ENCODE measurements around the gene HIF3A.

GRCh38 chr19:46306501-46306900 is 9.7 kb downstream of the HIF3A start:
- TF ChIP-seq ZNF274 (IDR thresholded peaks at IDR 0.05; ENCODE audit: low read depth, low read length) = no peak
- TF ChIP-seq YY1 (IDR thresholded peaks at IDR 0.05; ENCODE audit: insufficient read depth, insufficient read length) = no peak
